ENCODE data around the gene LTO1. TPM values are rescaled to one million over a fixed set of nuclear protein-coding genes. Genes with fewer than 3 reads are reported as not detected.
A peak's percentile ranks its signal among the peaks of the same experiment; 100 is the strongest.

LTO1 gene
- polyA plus RNA-seq (ENCODE audit: insufficient read length in 3 of 3): 10 to 100 TPM; 18.5 to 21.5 (median 20.3) TPM

GRCh38 chr11:69674886-69675714 lies at the start of gene LTO1:
TSS of gene LTO1 (minus strand) at chr11:69675353. CDS start at chr11:69675239, 114 bp downstream.
- DNase-seq (ENCODE audit: low read depth in 3 of 3, low spot score in 2 of 3): peak; percentile 77 to 90 (median 89)

- DNase-seq (ENCODE audit: low read depth in 3 of 3, low spot score in 2 of 3): no peak
These were observed 46.6 kb upstream of the LTO1 start for GRCh38 chr11:69721745-69722144.

- no peak for DNase-seq (ENCODE audit: low read depth in 3 of 3, low spot score in 2 of 3)
These were observed 46.0 kb upstream of the LTO1 start for GRCh38 chr11:69721106-69721505.

GRCh38 chr11:69718912-69719311 lies 43.8 kb upstream of the LTO1 start:
- no peak for DNase-seq (ENCODE audit: low read depth in 3 of 3, low spot score in 2 of 3)

GRCh38 chr11:69718147-69718546 lies 43.0 kb upstream of the LTO1 start:
- no peak for DNase-seq (ENCODE audit: low read depth in 3 of 3, low spot score in 2 of 3)

GRCh38 chr11:69716891-69717747 lies 42.0 kb upstream of the LTO1 start:
- no peak for DNase-seq (ENCODE audit: low read depth in 3 of 3, low spot score in 2 of 3)

GRCh38 chr11:69716099-69716498 lies 40.9 kb upstream of the LTO1 start:
- no peak for DNase-seq (ENCODE audit: low read depth in 3 of 3, low spot score in 2 of 3)

- no peak for DNase-seq (ENCODE audit: low read depth in 3 of 3, low spot score in 2 of 3)
These were observed 40.3 kb upstream of the LTO1 start for GRCh38 chr11:69715446-69715845.

- no peak for DNase-seq (ENCODE audit: low read depth in 3 of 3, low spot score in 2 of 3)
These were observed 37.0 kb upstream of the LTO1 start for GRCh38 chr11:69711822-69712801.

GRCh38 chr11:69708736-69709401 lies 33.7 kb upstream of the LTO1 start:
- no peak for DNase-seq (ENCODE audit: low read depth in 3 of 3, low spot score in 2 of 3)

GRCh38 chr11:69707176-69707575 lies 32.0 kb upstream of the LTO1 start:
- DNase-seq (ENCODE audit: low read depth in 3 of 3, low spot score in 2 of 3): no peak

- no peak for DNase-seq (ENCODE audit: low read depth in 3 of 3, low spot score in 2 of 3)
These were observed 31.0 kb upstream of the LTO1 start for GRCh38 chr11:69705901-69706787.

GRCh38 chr11:69705351-69705811 lies 30.2 kb upstream of the LTO1 start:
- no peak for DNase-seq (ENCODE audit: low read depth in 3 of 3, low spot score in 2 of 3)

GRCh38 chr11:69704508-69705253 lies 29.5 kb upstream of the LTO1 start:
- no peak for DNase-seq (ENCODE audit: low read depth in 3 of 3, low spot score in 2 of 3)

GRCh38 chr11:69703768-69704507 lies 28.8 kb upstream of the LTO1 start, which contains the start of gene FGF19:
TSS of gene FGF19 (minus strand) at chr11:69704022. CDS start at chr11:69703876, 146 bp downstream.
- no peak for DNase-seq (ENCODE audit: low read depth in 3 of 3, low spot score in 2 of 3)

GRCh38 chr11:69703453-69703767 lies 28.3 kb upstream of the LTO1 start:
- DNase-seq (ENCODE audit: low read depth in 3 of 3, low spot score in 2 of 3): no peak

GRCh38 chr11:69702769-69703452 lies 27.8 kb upstream of the LTO1 start:
- DNase-seq (ENCODE audit: low read depth in 3 of 3, low spot score in 2 of 3): no peak

Data from right renal cortex interstitium (tissue), 3 donors.